Activated CD4-positive, alpha-beta T cell treated with anti-CD3 and anti-CD28 coated beads, Interleukin-2, amount 50 U/mL, for 24 hours (primary cell): Measurements from ENCODE around the gene KIF5C.
A peak's percentile ranks its signal among the peaks of the same experiment; 100 is the strongest.

Experiments
- DNase-seq, 2 donors: peaks; one replicate each; pipeline ENCODE4 v3.0.0-alpha.2; 2020; ENCODE audit warnings: low read depth in 1 of 2, low spot score in 1 of 2

The KIF5C gene

DNA sequence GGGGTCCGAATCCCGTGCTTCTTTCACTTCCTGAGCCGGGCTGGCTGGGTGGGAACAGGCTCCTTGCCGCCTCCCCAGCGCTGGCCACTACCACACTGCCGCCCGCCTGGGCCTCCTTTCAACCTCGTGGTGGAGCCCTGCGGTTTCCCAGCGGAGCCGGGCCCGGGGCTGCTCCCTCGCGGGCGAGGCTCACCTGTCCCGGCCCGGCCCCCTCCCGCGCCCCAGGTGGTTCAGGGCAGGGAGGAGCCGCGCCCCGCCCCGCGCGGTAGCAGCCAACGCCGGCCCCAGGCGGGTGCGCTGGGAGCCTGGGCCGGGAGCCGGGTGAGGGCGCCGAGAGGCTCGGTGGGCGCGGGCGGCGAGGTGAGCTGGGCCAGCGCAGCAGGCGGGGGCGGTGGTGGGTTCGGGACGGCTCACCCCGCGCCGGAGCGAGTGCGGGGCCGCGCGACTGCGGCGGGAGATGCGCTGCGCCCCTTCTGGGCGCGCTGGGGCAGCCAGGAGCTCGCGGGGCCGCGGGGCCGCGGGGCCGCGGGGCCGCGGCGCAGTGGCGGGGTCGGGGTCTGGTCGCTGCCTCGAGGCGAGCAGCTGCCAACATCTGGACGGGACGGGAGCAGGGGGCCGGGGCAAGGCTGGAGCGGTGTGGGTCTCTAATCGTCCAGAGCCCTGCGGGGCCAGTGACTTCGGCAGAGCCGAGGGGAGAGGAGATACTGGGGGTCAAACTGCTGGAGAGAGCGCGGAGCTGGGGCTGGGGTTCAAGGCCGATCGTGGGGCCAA, 163.6 kb downstream of the KIF5C start, which contains the start of gene LYPD6B:
LYPD6B (plus strand) TSS at position 258 of the 771 bp plus-strand sequence. CDS start 92,250 bp downstream, outside the sequence.
- no peak for DNase-seq

GRCh38 chr2:149039213-149039724, 164.2 kb downstream of the KIF5C start:
- no peak for DNase-seq

- DNase-seq: peak in 1 of 2 donors; percentile 11
Measured at GRCh38 chr2:149040451-149040850, 165.4 kb downstream of the KIF5C start.

- no peak for DNase-seq
Measured at GRCh38 chr2:149041482-149041881, 166.5 kb downstream of the KIF5C start.

GRCh38 chr2:149042881-149043280, 167.9 kb downstream of the KIF5C start:
- DNase-seq: no peak

DNA sequence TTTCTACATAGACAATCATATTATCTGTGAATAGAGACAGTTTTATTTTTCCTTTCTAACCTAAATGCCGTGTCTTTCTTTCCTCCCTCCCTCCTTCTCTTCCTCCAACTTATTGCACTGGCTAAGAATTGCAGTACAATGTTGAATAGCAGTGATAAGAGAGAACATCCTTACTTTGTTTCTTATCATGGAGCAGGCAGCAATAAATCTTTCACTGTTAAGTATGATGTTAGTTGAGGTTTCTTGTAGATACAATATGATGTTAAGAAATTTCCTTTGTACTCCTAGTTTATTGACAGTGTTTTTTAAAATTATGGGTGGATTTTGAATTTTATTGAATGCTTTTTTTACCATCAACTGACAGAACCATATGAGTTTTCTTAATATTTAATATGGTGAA, 169.5 kb downstream of the KIF5C start:
- no peak for DNase-seq

- no peak for DNase-seq
Measured at GRCh38 chr2:149047118-149047517, 172.1 kb downstream of the KIF5C start.

DNA sequence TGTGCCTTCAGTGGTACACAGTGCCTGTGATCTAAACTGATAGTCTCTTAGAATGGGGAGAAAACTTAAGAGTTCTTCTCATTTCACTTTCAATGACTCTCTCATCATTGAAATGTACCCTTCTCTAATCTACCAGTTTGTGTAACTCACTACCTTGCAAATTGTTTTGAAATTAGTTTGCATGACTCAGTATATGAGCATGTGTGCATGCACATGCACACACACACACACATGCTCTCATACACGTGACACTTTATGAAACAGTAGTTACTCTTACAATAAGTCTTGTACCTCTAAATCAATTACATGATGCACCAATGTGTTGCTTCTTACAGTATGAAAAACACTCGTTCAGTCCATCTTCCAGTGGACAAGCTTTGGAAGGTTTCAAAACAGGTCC, 174.1 kb downstream of the KIF5C start:
- DNase-seq: no peak

GRCh38 chr2:149050188-149050587, 175.2 kb downstream of the KIF5C start:
- DNase-seq: no peak

DNA sequence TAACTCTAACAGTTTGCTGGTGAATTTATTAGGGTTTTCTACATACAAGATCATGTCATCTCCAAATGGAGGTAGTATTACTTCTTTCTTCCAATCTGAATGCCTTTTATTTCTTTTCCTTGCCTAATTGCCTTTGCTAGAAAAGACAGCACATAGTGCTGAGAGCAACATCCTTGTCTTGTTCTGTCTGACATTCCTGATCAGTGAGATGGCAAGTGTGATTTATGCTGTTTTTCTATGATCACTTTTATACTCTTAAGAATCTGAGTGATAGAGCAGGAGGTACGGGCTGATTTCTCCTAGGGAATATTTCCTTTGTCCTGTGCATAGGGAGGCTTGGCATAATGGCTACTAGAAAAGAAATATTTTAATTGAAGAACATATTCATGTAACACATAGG, 180.7 kb downstream of the KIF5C start:
- DNase-seq: no peak

- no peak for DNase-seq
Measured at GRCh38 chr2:149056541-149057255, 181.7 kb downstream of the KIF5C start.

DNA sequence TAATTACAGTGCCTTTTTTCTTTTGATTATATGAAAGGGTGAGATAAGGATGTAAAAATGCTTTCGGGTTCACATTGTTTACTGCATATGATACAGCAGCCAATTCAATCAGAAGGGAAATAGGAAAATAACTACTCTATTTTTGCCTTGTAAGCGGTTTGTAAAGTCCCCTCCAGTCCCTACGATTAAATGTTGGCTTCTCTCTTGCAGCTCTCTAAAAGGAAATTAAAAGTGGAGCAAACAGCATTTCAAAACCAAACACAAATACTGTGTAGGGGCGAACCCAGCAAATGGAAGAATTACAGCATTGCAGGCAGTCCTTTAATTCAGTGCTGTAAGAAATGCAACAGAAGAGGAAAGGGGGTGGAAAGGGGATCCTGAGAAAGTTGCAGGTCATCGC, 182.4 kb downstream of the KIF5C start:
- DNase-seq: no peak

DNA sequence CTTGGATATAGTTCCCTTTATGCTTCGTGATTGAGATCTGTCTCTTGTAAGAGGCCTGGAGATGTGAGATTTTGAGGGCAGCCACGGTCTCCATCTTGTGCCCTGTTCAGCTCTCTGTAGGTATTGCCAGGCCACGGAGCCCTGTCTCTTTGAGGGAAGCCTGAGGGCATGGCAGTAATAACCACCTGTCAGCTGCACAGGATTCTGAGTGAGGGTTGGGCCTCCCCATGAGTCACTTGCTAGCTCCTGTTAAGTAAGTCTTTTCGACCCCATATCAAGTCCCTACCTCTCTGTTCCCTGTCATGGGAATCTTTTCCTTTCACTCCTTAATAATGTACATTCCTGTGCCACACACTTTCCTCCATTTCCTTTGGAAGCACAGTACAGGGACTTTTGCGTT, 183.9 kb downstream of the KIF5C start:
- DNase-seq: no peak

GRCh38 chr2:149059822-149060221, 184.8 kb downstream of the KIF5C start:
- no peak for DNase-seq

- no peak for DNase-seq
Measured at GRCh38 chr2:149061133-149061745, 186.2 kb downstream of the KIF5C start.

DNA sequence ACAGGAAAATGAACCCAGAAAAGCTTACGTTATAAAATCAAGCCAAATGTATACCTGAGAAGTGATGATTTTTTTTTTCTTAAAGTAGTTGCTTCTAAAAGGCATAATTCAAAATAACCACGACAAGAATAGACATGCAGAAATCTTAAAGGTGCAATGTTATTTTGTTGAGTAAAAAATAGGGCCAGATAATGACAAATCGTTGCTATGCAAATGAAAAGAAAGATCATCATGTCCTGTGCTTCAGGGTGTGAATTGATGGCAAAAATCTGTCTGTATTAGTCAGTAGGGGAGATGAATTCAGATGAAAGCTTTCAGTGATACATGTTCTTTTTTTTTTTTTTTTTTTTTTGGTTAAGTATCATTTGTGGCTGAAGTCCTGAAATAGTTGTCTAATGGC, 187.5 kb downstream of the KIF5C start:
- no peak for DNase-seq

GRCh38 chr2:149063177-149063576, 188.2 kb downstream of the KIF5C start:
- no peak for DNase-seq

DNA sequence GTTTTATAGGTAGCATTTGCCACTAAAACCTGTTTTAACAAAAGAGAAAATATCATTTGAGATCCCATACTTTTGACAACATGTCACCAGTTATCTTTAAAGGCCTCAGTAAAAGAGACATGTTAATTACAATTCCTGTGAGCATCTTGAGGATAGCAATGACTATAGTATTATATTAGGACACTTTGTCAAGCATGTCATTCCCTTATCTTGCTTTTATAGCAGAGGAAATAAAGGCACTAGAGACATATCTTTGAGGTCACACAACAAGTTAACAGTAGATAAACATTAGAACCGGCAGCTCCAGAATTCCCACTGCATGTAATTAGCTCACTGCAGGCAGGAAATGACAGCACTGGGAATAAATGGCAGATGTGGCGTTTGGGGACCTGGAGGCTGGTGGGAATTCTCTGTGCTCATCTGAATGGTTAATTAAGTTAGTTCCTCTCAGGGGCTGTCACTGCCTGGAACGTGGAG, 189.4 kb downstream of the KIF5C start:
- DNase-seq: no peak

GRCh38 chr2:149064856-149065630, 190.0 kb downstream of the KIF5C start:
- no peak for DNase-seq

- DNase-seq: no peak
Measured at GRCh38 chr2:149068225-149068995, 193.4 kb downstream of the KIF5C start.
